DOHH2 (cell line): ENCODE data around the gene RASA4B.

ENCODE experiments used
- EZH2phosphoT487 ChIP-seq: fragments of 200-600 bp; sonication (generic); IDR thresholded peaks from 2 replicates; pipeline ENCODE4 v1.6.1; 2017; ENCODE audit warnings: borderline replicate concordance, mild to moderate bottlenecking, antibody characterized with exemption, low read length, moderate library complexity, mixed read lengths
- TF ChIP-seq, protein P1 (sequence below): fragments of 200-600 bp; sonication (generic); IDR thresholded peaks from one replicate; pipeline ENCODE4 v1.5.1; 2014; ENCODE audit warnings: antibody characterized with exemption, mild to moderate bottlenecking, low read depth, low read length; ENCODE audit not compliant: poor library complexity, severe bottlenecking

DNA sequence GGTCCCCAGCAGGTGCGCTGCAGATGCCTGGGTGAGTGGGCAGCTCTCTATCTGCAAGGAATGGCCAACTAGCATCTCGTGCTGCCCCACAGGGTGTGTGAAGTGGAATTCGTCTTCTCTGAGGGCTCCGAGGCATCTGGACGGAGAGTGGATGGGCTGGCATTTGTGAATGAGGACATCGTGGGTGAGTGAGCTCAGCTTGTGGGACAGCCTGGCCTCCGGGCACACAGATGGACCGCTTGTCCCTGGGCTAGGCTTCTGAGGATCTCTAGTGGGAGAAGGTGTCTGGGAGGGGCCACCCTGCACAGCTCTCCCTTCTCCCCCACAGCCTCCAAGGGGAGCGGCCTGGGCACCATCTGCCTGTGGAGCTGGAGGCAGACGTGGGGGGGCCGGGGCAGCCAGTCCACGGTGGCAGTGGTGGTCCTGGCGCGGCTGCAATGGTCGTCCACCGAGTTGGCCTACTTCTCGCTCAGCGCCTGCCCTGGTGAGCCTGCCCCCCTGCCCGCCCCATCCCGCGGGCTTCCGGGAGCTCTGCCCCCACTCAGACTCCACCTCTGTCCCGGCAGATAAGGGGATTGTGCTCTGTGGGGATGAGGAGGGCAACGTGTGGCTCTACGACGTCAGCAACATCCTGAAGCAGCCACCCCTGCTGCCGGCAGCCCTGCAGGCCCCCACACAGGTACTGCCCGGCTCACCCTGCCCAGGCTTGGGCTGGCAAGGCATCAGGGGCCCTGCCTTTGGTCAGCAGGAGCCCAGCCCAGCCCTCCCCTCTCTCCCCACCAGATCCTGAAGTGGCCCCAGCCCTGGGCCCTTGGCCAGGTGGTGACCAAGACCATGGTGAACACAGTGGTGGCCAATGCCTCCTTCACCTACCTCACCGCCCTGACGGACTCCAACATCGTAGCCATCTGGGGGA, 45.2 kb downstream of the RASA4B start:
- TF ChIP-seq, protein P1, sequence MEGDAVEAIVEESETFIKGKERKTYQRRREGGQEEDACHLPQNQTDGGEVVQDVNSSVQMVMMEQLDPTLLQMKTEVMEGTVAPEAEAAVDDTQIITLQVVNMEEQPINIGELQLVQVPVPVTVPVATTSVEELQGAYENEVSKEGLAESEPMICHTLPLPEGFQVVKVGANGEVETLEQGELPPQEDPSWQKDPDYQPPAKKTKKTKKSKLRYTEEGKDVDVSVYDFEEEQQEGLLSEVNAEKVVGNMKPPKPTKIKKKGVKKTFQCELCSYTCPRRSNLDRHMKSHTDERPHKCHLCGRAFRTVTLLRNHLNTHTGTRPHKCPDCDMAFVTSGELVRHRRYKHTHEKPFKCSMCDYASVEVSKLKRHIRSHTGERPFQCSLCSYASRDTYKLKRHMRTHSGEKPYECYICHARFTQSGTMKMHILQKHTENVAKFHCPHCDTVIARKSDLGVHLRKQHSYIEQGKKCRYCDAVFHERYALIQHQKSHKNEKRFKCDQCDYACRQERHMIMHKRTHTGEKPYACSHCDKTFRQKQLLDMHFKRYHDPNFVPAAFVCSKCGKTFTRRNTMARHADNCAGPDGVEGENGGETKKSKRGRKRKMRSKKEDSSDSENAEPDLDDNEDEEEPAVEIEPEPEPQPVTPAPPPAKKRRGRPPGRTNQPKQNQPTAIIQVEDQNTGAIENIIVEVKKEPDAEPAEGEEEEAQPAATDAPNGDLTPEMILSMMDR, result no peak
- TF ChIP-seq EZH2phosphoT487, result no peak
